NCI-H2029 (cell line): Measurements from ENCODE around the gene TEKT2.

Source experiments
- DNase-seq: peaks from one replicate; lab custom pipeline; 2025; lab: John Stamatoyannopoulos, UW

Gene TEKT2

GRCh38 chr1:36083635-36084496 lies at the start of gene TEKT2:
TSS of gene TEKT2 (plus strand) at chr1:36084094. CDS start at chr1:36084922, 828 bp downstream.
- DNase-seq: peak; percentile 24

- no peak for DNase-seq
These were observed 49.2 kb upstream of the TEKT2 start for GRCh38 chr1:36034692-36035091.

GRCh38 chr1:36035154-36035553 lies 48.7 kb upstream of the TEKT2 start:
- DNase-seq: no peak

- no peak for DNase-seq
These were observed 43.7 kb upstream of the TEKT2 start for GRCh38 chr1:36040238-36040637.

- no peak for DNase-seq
These were observed 32.1 kb upstream of the TEKT2 start for GRCh38 chr1:36051821-36052220.

GRCh38 chr1:36053978-36054377 lies 29.9 kb upstream of the TEKT2 start:
- DNase-seq: no peak

- no peak for DNase-seq
These were observed 28.2 kb upstream of the TEKT2 start for GRCh38 chr1:36055706-36056105.

GRCh38 chr1:36062315-36062714 lies 21.6 kb upstream of the TEKT2 start:
- no peak for DNase-seq

GRCh38 chr1:36067871-36068270 lies 16.0 kb upstream of the TEKT2 start:
- DNase-seq: no peak

- DNase-seq: no peak
These were observed 15.0 kb upstream of the TEKT2 start for GRCh38 chr1:36068866-36069265.

GRCh38 chr1:36070349-36070748 lies 13.5 kb upstream of the TEKT2 start:
- no peak for DNase-seq

GRCh38 chr1:36076979-36077573 lies 6.8 kb upstream of the TEKT2 start:
- DNase-seq: no peak

GRCh38 chr1:36080236-36080635 lies 3.7 kb upstream of the TEKT2 start:
- DNase-seq: no peak

- DNase-seq: no peak
These were observed 3.1 kb upstream of the TEKT2 start for GRCh38 chr1:36080801-36081200.

- DNase-seq: no peak
These were observed 1.9 kb upstream of the TEKT2 start for GRCh38 chr1:36081926-36082485.

- no peak for DNase-seq
These were observed 675 bp upstream of the TEKT2 start for GRCh38 chr1:36083219-36083618.

- no peak for DNase-seq
These were observed 712 bp downstream of the TEKT2 start for GRCh38 chr1:36084497-36085115.

GRCh38 chr1:36085126-36085525 lies 1.2 kb downstream of the TEKT2 start:
- no peak for DNase-seq

GRCh38 chr1:36085686-36086526 lies 2.0 kb downstream of the TEKT2 start:
- DNase-seq: no peak

GRCh38 chr1:36086529-36087232 lies 2.8 kb downstream of the TEKT2 start:
- DNase-seq: no peak
